Uterus (tissue), 4 donors: Measurements from ENCODE around the gene SLC36A3. TPM values are rescaled to one million over a fixed set of nuclear protein-coding genes. Genes with fewer than 3 reads are reported as not detected.
"Not testable (repeated sequence)": the region's sequence is repeated elsewhere in the genome, so short reads cannot be mapped to it uniquely, and the experiment has no call there.

ENCODE experiments used
- DNase-seq, 2 donors: peaks; one replicate each; pipeline ENCODE4 v3.0.0-alpha.2; 2019 to 2020
- H3K27ac ChIP-seq, 2 donors: fragments of 200-600 bp; sonication (generic); 1 replicate in 1 of 2; 2 replicates in 1 of 2; pipeline ENCODE4 v1.5.1; 2016 to 2018
- H3K27me3 ChIP-seq, 2 donors: fragments of 200-600 bp; sonication (generic); one replicate each; pipeline ENCODE4 v1.5.1; 2018 to 2019; ENCODE audit warnings: control low read depth in 1 of 2
- H3K36me3 ChIP-seq, 2 donors: fragments of 200-600 bp; sonication (generic); one replicate each; pipeline ENCODE4 v1.5.1; 2019; ENCODE audit warnings: control low read depth in 1 of 2
- H3K4me1 ChIP-seq, 2 donors: fragments of 200-600 bp; sonication (generic); one replicate each; pipeline ENCODE4 v1.5.1; 2018 to 2019; ENCODE audit warnings: control low read depth in 1 of 2
- H3K4me3 ChIP-seq, 2 donors: fragments of 200-600 bp; sonication (generic); 1 replicate in 1 of 2; 2 replicates in 1 of 2; pipeline ENCODE4 v1.5.1; 2018 to 2019; ENCODE audit warnings: mild to moderate bottlenecking in 1 of 2
- H3K9me3 ChIP-seq, 2 donors: fragments of 200-600 bp; sonication (generic); one replicate each; pipeline ENCODE4 v1.5.1; 2019; ENCODE audit warnings: control low read depth in 1 of 2
- CTCF ChIP-seq, 4 experiments: fragments of 200-600 bp in 2 of 4; fragments of 450-650 bp in 2 of 4; sonication (generic) in 2 of 4; IDR thresholded peaks; one replicate each; pipeline ENCODE4 v1.5.1; 2016 to 2019; ENCODE audit warnings: antibody characterized with exemption in 4 of 4, mild to moderate bottlenecking in 2 of 4, moderate library complexity in 1 of 4
- POLR2A ChIP-seq, 2 donors: fragments of 450-650 bp; IDR thresholded peaks; one replicate each; pipeline ENCODE4 v1.6.1; 2016; ENCODE audit warnings: antibody characterized with exemption in 2 of 2, mild to moderate bottlenecking in 1 of 2, moderate library complexity in 1 of 2
- intact Hi-C: fragments of 100-400 bp; cut with DNase I; formaldehyde crosslinking; loops from one replicate; pipeline ENCODE4 v1.15.1; 2023; ENCODE audit warnings: low total_unique reads
- total RNA-seq, 4 donors: library from RNA; depleted of rRNA in 3 of 4; stranded (reverse); fragments of >200 nt in 3 of 4; gene quantifications; one replicate each; pipeline versions ENCODE4 v1.1.0 to v1.2.4, GENCODE V29; 2014 to 2023
- donor health status: DM: yes; HTN: yes; CAD: no.

The SLC36A3 gene
- total RNA-seq, 4 donors from 2014 or later = not detected

- TF ChIP-seq POLR2A (IDR thresholded peaks at IDR 0.05) (no peak), CTCF (IDR thresholded peaks at IDR 0.05) (no peak)
- H3K36me3 ChIP-seq = no peaks in the 10 kb centered on the region
- H3K9me3 ChIP-seq = no peaks in the 10 kb centered on the region
- no peaks in the 10 kb centered on the region for H3K27me3 ChIP-seq
- H3K4me3 ChIP-seq = no peak overlapping the region
- H3K4me1 ChIP-seq = peaks cover 0 to 4% of the 10 kb centered on the region in 2 donors
- no peak for DNase-seq
- intact Hi-C loops = no loop called here
- no peak overlapping the region for H3K27ac ChIP-seq
Observed at GRCh38 chr5:151255621-151256286, 47.8 kb downstream of the SLC36A3 start.

- intact Hi-C loops, H3K9me3 ChIP-seq, H3K36me3 ChIP-seq, H3K4me1 ChIP-seq, DNase-seq, H3K27ac ChIP-seq, H3K27me3 ChIP-seq, H3K4me3 ChIP-seq: not testable (repeated sequence)
Observed at GRCh38 chr5:151254990-151255389, 48.6 kb downstream of the SLC36A3 start.

- Histone ChIP-seq H3K4me1 (peaks cover 0 to 4% of the 10 kb centered on the region in 2 donors), H3K27me3 (no peaks in the 10 kb centered on the region), H3K27ac (no peak overlapping the region), H3K36me3 (no peaks in the 10 kb centered on the region), H3K4me3 (no peak overlapping the region), H3K9me3 (no peaks in the 10 kb centered on the region)
- intact Hi-C loops = no loop called here
- TF ChIP-seq CTCF (IDR thresholded peaks at IDR 0.05) (no peak), POLR2A (IDR thresholded peaks at IDR 0.05) (no peak)
- DNase-seq = no peak
Observed at GRCh38 chr5:151254556-151254955, 49.0 kb downstream of the SLC36A3 start.

GRCh38 chr5:151253605-151253950, 50.0 kb downstream of the SLC36A3 start:
- intact Hi-C loops = no loop called here
- H3K36me3 ChIP-seq = no peaks in the 10 kb centered on the region
- H3K4me3 ChIP-seq = peak overlapping the region; percentile 72 to 87
- no peaks in the 10 kb centered on the region for H3K27me3 ChIP-seq
- peaks cover 0 to 4% of the 10 kb centered on the region in 2 donors for H3K4me1 ChIP-seq
- H3K9me3 ChIP-seq = no peaks in the 10 kb centered on the region
- H3K27ac ChIP-seq = peak overlapping the region; percentile 71 to 77
- no peak for DNase-seq
- TF ChIP-seq CTCF (IDR thresholded peaks at IDR 0.05) = no peak

- Histone ChIP-seq H3K4me3 (peak within 1 kb of the TSS; percentile 72 to 87), H3K9me3 (no peaks in the 10 kb centered on the region), H3K4me1 (peaks cover 0 to 4% of the 10 kb centered on the region in 2 donors), H3K27ac (peak within 1 kb of the TSS; percentile 77), H3K36me3 (no peaks in the 10 kb centered on the region), H3K27me3 (no peaks in the 10 kb centered on the region)
- intact Hi-C loops = no loop called here
- peak; percentile 99 to 100 for DNase-seq
- TF ChIP-seq CTCF (IDR thresholded peaks at IDR 0.05) (no peak), POLR2A (IDR thresholded peaks at IDR 0.05) (peak; percentile 67 to 82)
Observed at GRCh38 chr5:151252762-151253604, 50.6 kb downstream of the SLC36A3 start, which contains the start of gene GM2A. TSS of gene GM2A (plus strand) at chr5:151253185. CDS start at chr5:151253217, 32 bp downstream.
